ENCODE measurements around the gene ENO1.
"Not testable (repeated sequence)": the region's sequence is repeated elsewhere in the genome, so short reads cannot be mapped to it uniquely, and the experiment has no call there.

Gene ENO1

GRCh38 chr1:8878448-8878697 lies at the start of gene ENO1:
TSS of gene ENO1 (minus strand) at chr1:8878686. CDS start at chr1:8874908, 3,778 bp downstream.
- peak within 1 kb of the TSS; percentile 98 for H3K27ac ChIP-seq
- DNase-seq (ENCODE audit: low read depth, low spot score): no peak

DNA sequence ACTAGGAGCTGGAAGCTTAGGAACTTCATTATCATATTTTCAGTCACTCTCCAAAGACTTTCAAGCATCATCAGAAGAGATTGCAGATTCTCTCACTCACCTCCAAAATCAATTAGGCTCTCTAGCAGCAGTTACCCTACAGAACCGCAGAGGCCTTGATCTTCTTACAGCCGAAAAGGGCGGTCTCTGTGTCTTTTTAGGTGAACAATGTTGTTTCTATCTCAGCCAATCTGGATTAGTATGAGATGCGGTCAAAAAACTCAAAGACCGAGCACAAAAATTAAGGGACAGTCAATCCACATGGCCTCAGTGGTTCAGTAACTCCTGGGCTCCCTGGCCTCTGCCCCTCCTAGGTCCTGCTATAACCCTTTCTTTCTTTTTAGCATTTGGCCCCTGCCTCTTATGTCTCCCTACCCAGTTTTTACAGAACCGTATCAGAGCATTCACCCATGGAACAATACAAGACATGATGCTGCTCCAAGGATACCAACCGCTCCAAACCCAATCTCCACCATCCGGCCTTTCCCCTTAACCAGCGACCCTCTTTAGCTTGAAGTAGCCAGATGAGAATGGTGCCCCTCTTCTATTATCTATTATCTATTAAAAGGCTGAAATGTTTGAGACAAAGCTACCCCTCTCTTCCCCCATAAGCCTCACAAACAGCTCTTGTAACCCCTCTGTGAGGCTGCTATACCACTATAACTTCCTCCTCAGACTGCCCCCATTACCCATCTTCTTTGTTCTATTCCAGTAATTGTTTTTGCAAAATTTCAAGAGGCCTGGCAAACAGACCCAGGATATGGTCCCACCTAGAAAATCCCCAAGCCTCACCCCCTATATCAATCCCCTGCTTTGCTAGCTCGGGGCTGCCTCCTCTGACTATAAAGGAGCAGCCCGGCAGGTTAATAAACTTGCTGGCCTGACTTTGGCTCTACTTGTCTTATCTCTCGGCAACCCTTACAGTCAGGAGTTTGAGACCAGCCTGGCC lies 48.5 kb upstream of the ENO1 start:
- H3K27ac ChIP-seq: no peak overlapping the region
- no peak for DNase-seq (ENCODE audit: low read depth, low spot score)

DNA sequence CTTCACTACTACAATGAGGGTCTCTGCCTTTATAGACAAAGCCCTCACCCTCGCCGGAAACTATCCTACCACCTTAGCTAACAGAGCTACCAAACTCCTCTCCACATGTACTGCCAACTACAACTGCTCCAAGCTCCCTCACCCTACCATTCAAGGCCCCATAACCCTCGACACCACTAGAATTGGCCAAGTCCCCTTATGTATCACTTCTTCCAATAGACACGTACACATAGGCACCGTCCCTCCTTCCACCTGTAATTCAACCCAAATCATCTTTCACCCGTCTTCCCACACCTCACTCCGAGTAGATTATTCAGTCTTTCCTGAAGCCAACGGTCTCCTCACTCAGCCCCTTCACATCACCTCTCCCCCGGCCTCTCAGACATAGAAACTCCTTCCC lies 47.5 kb upstream of the ENO1 start:
- DNase-seq (ENCODE audit: low read depth, low spot score): no peak
- H3K27ac ChIP-seq: no peak overlapping the region

DNA sequence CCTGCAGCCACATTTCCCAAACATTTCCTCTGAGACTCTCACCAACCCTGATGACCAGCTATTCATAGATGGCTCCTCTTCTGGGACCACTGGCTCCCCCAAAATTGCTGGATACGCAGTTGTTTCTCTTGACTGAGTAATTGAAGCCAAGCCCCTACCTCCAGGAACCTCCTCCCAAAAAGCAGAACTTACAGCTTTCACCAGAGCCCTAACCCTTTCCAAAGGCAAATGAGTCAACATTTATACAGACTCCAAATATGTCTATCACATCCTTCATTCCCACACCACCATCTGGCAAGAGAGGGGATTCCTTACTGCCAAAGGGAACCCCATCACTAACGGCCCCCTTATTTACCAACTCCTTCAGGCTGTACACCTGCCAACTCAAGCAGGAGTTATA lies 46.9 kb upstream of the ENO1 start:
- no peak for DNase-seq (ENCODE audit: low read depth, low spot score)
- no peak overlapping the region for H3K27ac ChIP-seq

GRCh38 chr1:8922962-8923361 lies 44.5 kb upstream of the ENO1 start:
- DNase-seq (ENCODE audit: low read depth, low spot score): no peak
- H3K27ac ChIP-seq: no peak overlapping the region

GRCh38 chr1:8917536-8917935 lies 39.0 kb upstream of the ENO1 start:
- not testable (repeated sequence) for DNase-seq (ENCODE audit: low read depth, low spot score)

GRCh38 chr1:8915446-8915845 lies 37.0 kb upstream of the ENO1 start:
- no peak overlapping the region for H3K27ac ChIP-seq
- no peak for DNase-seq (ENCODE audit: low read depth, low spot score)

More at GRCh38 chr1:8917536-8917935, 39.0 kb upstream of the ENO1 start:
- H3K27ac ChIP-seq: not testable (repeated sequence)

DNA sequence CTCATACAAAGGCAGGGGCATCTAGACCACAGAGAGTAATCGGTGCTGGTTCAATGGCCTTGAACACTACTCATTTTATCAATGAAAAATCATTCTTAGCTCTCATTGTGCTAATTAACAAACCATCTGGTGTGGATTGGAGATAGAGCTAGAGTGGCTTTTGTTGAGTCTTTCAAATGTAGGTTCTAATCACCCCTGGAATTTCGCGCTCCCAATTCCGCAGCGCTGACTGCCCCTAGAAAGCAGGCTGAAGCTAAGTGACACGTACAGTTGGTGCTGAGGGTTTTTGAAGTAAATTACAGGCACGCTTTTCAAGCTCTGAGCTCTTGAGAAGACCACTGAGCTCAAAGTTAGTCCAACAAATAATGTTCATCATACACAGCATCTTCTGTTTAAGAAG lies 36.0 kb upstream of the ENO1 start:
- H3K27ac ChIP-seq: no peak overlapping the region
- no peak for DNase-seq (ENCODE audit: low read depth, low spot score)

GRCh38 chr1:8913457-8913856 lies 35.0 kb upstream of the ENO1 start:
- H3K27ac ChIP-seq: no peak overlapping the region
- DNase-seq (ENCODE audit: low read depth, low spot score): no peak

DNA sequence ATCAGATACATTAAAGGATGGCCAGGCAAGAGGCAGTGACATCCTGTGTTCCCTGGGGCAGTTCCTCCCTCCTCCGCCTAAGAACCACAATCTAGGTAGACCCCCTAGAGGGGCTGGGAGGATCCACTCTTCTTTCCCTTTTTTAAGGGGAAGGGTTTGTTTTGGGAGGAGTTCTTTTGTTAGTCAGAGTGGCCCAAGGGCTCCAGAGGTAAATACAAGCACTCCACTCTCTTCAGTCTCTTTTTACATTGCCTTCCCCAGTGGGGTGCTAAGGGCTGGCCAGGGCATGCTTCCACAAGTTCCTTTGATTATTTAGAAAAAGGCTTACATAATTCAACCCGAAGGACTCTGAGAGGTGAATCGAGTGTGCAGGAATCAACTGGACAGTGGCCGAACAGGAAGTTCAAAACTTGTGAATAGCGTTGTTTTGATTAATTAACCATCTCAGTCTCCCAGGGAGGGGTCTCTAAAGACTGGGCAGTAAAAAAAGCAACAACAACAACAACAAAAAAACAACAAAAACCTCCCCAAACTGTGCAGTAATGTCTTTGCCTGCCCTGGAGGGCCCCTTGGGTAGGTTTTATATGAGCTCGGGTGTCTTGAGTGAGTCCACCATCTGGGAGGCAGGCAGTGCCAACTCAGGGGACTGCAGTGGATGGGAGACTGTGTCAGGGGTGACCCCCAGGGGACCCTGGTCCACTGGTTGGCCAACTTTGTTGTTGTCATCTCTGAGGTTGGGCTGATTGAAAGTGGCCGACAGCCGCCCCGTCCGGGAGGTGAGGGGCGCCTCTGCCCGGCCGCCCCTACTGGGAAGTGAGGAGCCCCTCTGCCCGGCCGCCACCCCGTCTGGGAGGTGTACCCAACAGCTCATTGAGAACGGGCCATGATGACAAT lies 33.2 kb upstream of the ENO1 start:
- H3K27ac ChIP-seq: peak overlapping the region; percentile 68
- no peak for DNase-seq (ENCODE audit: low read depth, low spot score)

GRCh38 chr1:8910914-8911313 lies 32.4 kb upstream of the ENO1 start:
- no peak for DNase-seq (ENCODE audit: low read depth, low spot score)

GRCh38 chr1:8910331-8910730 lies 31.8 kb upstream of the ENO1 start:
- DNase-seq (ENCODE audit: low read depth, low spot score): no peak
- H3K27ac ChIP-seq: no peak overlapping the region

More at GRCh38 chr1:8910914-8911313, 32.4 kb upstream of the ENO1 start:
- H3K27ac ChIP-seq: peak overlapping the region; percentile 68

GRCh38 chr1:8908388-8909151 lies 30.1 kb upstream of the ENO1 start:
- no peak overlapping the region for H3K27ac ChIP-seq
- DNase-seq (ENCODE audit: low read depth, low spot score): no peak

DNA sequence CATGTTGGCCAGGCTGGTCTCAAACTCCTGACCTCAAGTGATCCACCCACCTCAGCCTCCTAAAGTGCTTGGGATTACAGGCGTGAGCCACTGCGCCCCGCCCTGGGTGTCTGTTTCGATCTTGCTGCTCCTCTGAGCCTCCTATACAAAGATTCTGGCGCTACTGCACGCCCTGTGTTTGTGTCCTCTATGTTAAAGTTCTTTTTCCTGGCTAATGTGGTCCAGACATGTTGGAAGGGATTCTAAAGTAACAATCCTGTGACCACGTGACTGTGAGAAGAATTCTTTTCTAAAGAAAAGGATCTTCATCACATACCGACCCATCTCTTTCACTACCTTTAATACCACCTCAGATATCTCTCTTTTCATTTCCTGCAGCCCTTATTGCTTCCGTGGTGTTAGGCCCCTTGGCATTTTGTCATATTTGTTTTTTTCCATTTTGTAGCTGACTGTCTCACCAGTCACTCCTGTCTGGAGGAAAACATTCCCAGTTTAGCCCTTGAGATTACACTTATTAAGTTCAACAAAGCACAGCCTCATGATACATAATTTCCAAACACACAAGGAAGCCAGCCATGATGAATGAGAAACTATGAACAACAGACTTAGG lies 27.2 kb upstream of the ENO1 start:
- DNase-seq (ENCODE audit: low read depth, low spot score): no peak
- H3K27ac ChIP-seq: peak overlapping the region; percentile 81

- H3K27ac ChIP-seq: peak overlapping the region; percentile 62
- DNase-seq (ENCODE audit: low read depth, low spot score): peak; percentile 79
Observed at GRCh38 chr1:8903908-8904650, 25.6 kb upstream of the ENO1 start.

GRCh38 chr1:8903410-8903809 lies 24.9 kb upstream of the ENO1 start:
- H3K27ac ChIP-seq: peak overlapping the region; percentile 62
- no peak for DNase-seq (ENCODE audit: low read depth, low spot score)

GRCh38 chr1:8902765-8903164 lies 24.3 kb upstream of the ENO1 start:
- DNase-seq (ENCODE audit: low read depth, low spot score): no peak
- H3K27ac ChIP-seq: peak overlapping the region; percentile 62

GRCh38 chr1:8900684-8901083 lies 22.2 kb upstream of the ENO1 start:
- DNase-seq (ENCODE audit: low read depth, low spot score): not testable (repeated sequence)
- peak overlapping the region; percentile 77 for H3K27ac ChIP-seq

- peak overlapping the region; percentile 77 for H3K27ac ChIP-seq
- DNase-seq (ENCODE audit: low read depth, low spot score): no peak
Observed at GRCh38 chr1:8899046-8899445, 20.6 kb upstream of the ENO1 start.

All from epithelial cell of prostate (primary cell).